Tibial nerve (tissue), 4 donors: ENCODE data around the gene USP28. TPM values are rescaled to one million over a fixed set of nuclear protein-coding genes. Genes with fewer than 3 reads are reported as not detected.
A peak's percentile ranks its signal among the peaks of the same experiment; 100 is the strongest.
"Not testable (repeated sequence)": the region's sequence is repeated elsewhere in the genome, so short reads cannot be mapped to it uniquely, and the experiment has no call there.

Experiments
- DNase-seq, 2 donors: peaks; one replicate each; pipeline ENCODE4 v3.0.0-alpha.2; 2019; ENCODE audit warnings: low spot score in 2 of 2
- H3K27ac ChIP-seq, 4 donors: fragments of 200-600 bp; sonication (generic) in 3 of 4; one replicate each; pipeline ENCODE4 v1.5.1; 2017 to 2019; ENCODE audit warnings: mild to moderate bottlenecking in 1 of 4
- H3K27me3 ChIP-seq, 2 donors: fragments of 200-600 bp; sonication (generic) in 1 of 2; one replicate each; pipeline versions ENCODE4 v1.5.1 to v1.6.0; 2017 to 2019
- H3K36me3 ChIP-seq, 3 donors: fragments of 200-600 bp; sonication (generic); one replicate each; pipeline ENCODE4 v1.5.1; 2018 to 2019
- H3K4me1 ChIP-seq, 4 donors: fragments of 200-600 bp; sonication (generic) in 3 of 4; one replicate each; pipeline ENCODE4 v1.5.1; 2017 to 2019
- H3K4me3 ChIP-seq, 4 donors: fragments of 200-600 bp; sonication (generic) in 3 of 4; one replicate each; pipeline ENCODE4 v1.5.1; 2017 to 2019; ENCODE audit warnings: mild to moderate bottlenecking in 1 of 4, moderate library complexity in 1 of 4
- H3K9me3 ChIP-seq, 4 donors: fragments of 200-600 bp; sonication (generic) in 3 of 4; one replicate each; pipeline ENCODE4 v1.5.1; 2017 to 2019
- CTCF ChIP-seq, 5 experiments: fragments of 200-600 bp in 3 of 5; fragments of 450-650 bp in 2 of 5; sonication (generic) in 3 of 5; IDR thresholded peaks; one replicate each; pipeline ENCODE4 v1.5.1; 2016 to 2019; ENCODE audit warnings: antibody characterized with exemption in 5 of 5, mild to moderate bottlenecking in 3 of 5, moderate library complexity in 2 of 5
- EP300 ChIP-seq, 2 donors: sonication (generic); formaldehyde crosslinking; IDR thresholded peaks; one replicate each; pipeline ENCODE4 v1.6.1; 2017; ENCODE audit warnings: antibody characterized with exemption in 2 of 2, mild to moderate bottlenecking in 1 of 2
- POLR2A ChIP-seq, 2 donors: fragments of 450-650 bp; IDR thresholded peaks; one replicate each; pipeline ENCODE4 v1.6.1; 2017; ENCODE audit warnings: antibody characterized with exemption in 2 of 2, mild to moderate bottlenecking in 2 of 2, moderate library complexity in 2 of 2
- whole genome bisulfite sequencing, 2 donors: methylation state at CpG; one replicate each; pipeline ENCODE4 v1.1.5; 2018; 5-methylcytosine and 5-hydroxymethylcytosine counted together
- total RNA-seq, 4 donors: library from RNA; depleted of rRNA; stranded (reverse); fragments of >200 nt; gene quantifications; one replicate each; pipeline ENCODE4 v1.1.0, GENCODE V29; 2016

USP28 gene
- total RNA-seq, 4 donors from 2014 or later = 10.7 to 20.4 (median 15.4) TPM

GRCh38 chr11:113773092-113773415 lies 102.3 kb downstream of the USP28 start:
- Histone ChIP-seq H3K4me1 (peaks cover 0 to 19% (median 4%) of the 10 kb centered on the region in 4 donors), H3K36me3 (peaks cover 0 to 17% (median 0%) of the 10 kb centered on the region in 3 donors), H3K4me3 (peak overlapping the region; percentile 45 to 84 (median 60)), H3K27ac (peak overlapping the region; percentile 72 to 90 (median 75)), H3K27me3 (no peaks in the 10 kb centered on the region), H3K9me3 (no peaks in the 10 kb centered on the region)
- TF ChIP-seq POLR2A (IDR thresholded peaks at IDR 0.05) (no peak), CTCF (IDR thresholded peaks at IDR 0.05) (no peak), EP300 (IDR thresholded peaks at IDR 0.05) (no peak)
- 1% methylated on average over 10 of the region's 10 CpGs for WGBS, 2 donors
- no peak for DNase-seq

GRCh38 chr11:113771964-113772363 lies 103.4 kb downstream of the USP28 start:
- 65 to 92% methylated on average over 3 of the region's 3 CpGs for WGBS, 2 donors
- H3K27me3 ChIP-seq = no peaks in the 10 kb centered on the region
- no peaks in the 10 kb centered on the region for H3K9me3 ChIP-seq
- no peak overlapping the region for H3K27ac ChIP-seq
- no peak for DNase-seq
- H3K36me3 ChIP-seq = peaks cover 0 to 25% (median 0%) of the 10 kb centered on the region in 3 donors
- H3K4me3 ChIP-seq = peak overlapping the region in 1 of 4 donors; percentile 84
- TF ChIP-seq CTCF (IDR thresholded peaks at IDR 0.05) = no peak
- no peak for TF ChIP-seq POLR2A (IDR thresholded peaks at IDR 0.05)
- no peak for TF ChIP-seq EP300 (IDR thresholded peaks at IDR 0.05)
- peaks cover 0 to 19% (median 4%) of the 10 kb centered on the region in 4 donors for H3K4me1 ChIP-seq

GRCh38 chr11:113764527-113765219 lies 110.7 kb downstream of the USP28 start:
- peaks cover 0 to 3% (median 0%) of the 10 kb centered on the region in 4 donors for H3K4me1 ChIP-seq
- H3K36me3 ChIP-seq = peaks cover 0 to 61% (median 0%) of the 10 kb centered on the region in 3 donors
- DNase-seq = no peak
- no peak overlapping the region for H3K4me3 ChIP-seq
- no peak overlapping the region for H3K27ac ChIP-seq
- no peaks in the 10 kb centered on the region for H3K9me3 ChIP-seq
- TF ChIP-seq CTCF (IDR thresholded peaks at IDR 0.05) (no peak), POLR2A (IDR thresholded peaks at IDR 0.05) (no peak), EP300 (IDR thresholded peaks at IDR 0.05) (no peak)
- H3K27me3 ChIP-seq = no peaks in the 10 kb centered on the region
- 78 to 89% methylated on average over 2 of the region's 2 CpGs for WGBS, 2 donors

GRCh38 chr11:113763040-113763439 lies 112.3 kb downstream of the USP28 start:
- not testable (repeated sequence) for DNase-seq, H3K4me1 ChIP-seq, H3K27ac ChIP-seq, H3K4me3 ChIP-seq, H3K27me3 ChIP-seq, H3K9me3 ChIP-seq
- WGBS, 2 donors = 97% methylated on average over 2 of the region's 2 CpGs
- peaks cover 0 to 67% (median 0%) of the 10 kb centered on the region in 3 donors for H3K36me3 ChIP-seq

- peaks cover 0 to 3% (median 0%) of the 10 kb centered on the region in 4 donors for H3K4me1 ChIP-seq
- WGBS, 2 donors = 87 to 89% methylated on average over 3 of the region's 3 CpGs
- no peak for DNase-seq
- no peaks in the 10 kb centered on the region for H3K27me3 ChIP-seq
- TF ChIP-seq CTCF (IDR thresholded peaks at IDR 0.05) = no peak
- TF ChIP-seq EP300 (IDR thresholded peaks at IDR 0.05) = no peak
- TF ChIP-seq POLR2A (IDR thresholded peaks at IDR 0.05) = no peak
- H3K36me3 ChIP-seq = peaks cover 0 to 78% (median 0%) of the 10 kb centered on the region in 3 donors
- no peaks in the 10 kb centered on the region for H3K9me3 ChIP-seq
- H3K4me3 ChIP-seq = no peak overlapping the region
- H3K27ac ChIP-seq = no peak overlapping the region
Observed at GRCh38 chr11:113760241-113760640, 115.1 kb downstream of the USP28 start.
